Fibroblast of the aortic adventitia (primary cell): ENCODE data around the gene RPUSD1. TPM values are rescaled to one million over a fixed set of nuclear protein-coding genes. Genes with fewer than 3 reads are reported as not detected.
"Not testable (repeated sequence)": the region's sequence is repeated elsewhere in the genome, so short reads cannot be mapped to it uniquely, and the experiment has no call there.

Experiments used
- DNase-seq: peaks from one replicate; pipeline ENCODE4 v3.0.0-alpha.2; 2010; ENCODE audit warnings: low read depth
- H3K4me3 ChIP-seq: 2 replicates; pipeline ENCODE4 v1.5.1; 2011; ENCODE audit warnings: low read depth, mild to moderate bottlenecking, control low read depth, low read length, moderate library complexity
- total RNA-seq: library from RNA; depleted of rRNA; stranded (reverse); fragments of >200 nt; gene quantifications from 2 replicates; pipeline ENCODE4 v1.2.3, GENCODE V29; 2012; ENCODE audit warnings: low replicate concordance
- TF ChIP-seq, protein P1 (sequence below): IDR thresholded peaks from 2 replicates; pipeline ENCODE4 v1.5.1; 2011; ENCODE audit warnings: mild to moderate bottlenecking, low read length, control low read depth, inconsistent platforms; ENCODE audit not compliant: insufficient read depth

Gene RPUSD1
- total RNA-seq, 1 donor, result 20.3 TPM

DNA sequence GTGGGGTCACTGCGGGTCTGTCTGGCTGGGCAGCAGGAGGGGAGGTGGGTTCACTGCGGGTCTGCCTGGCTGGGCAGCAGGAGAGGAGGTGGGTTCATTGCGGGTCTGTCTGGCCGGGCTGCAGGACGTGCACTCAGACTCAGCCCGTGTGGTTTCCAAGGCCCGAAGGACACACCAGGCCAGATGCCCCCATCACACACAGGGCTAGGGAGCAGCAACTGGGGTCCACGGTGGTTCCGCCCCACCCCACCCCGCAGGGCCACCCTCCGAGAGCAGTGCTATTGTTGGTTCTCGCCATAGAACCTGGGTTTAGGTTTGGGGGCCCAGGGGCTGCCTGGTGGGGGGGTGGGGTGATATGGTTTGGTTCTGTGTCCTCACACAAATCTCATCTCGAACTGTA is 41.5 kb downstream of the RPUSD1 start:
- no peak overlapping the region for H3K4me3 ChIP-seq
- DNase-seq, result no peak
- TF ChIP-seq, protein P1, sequence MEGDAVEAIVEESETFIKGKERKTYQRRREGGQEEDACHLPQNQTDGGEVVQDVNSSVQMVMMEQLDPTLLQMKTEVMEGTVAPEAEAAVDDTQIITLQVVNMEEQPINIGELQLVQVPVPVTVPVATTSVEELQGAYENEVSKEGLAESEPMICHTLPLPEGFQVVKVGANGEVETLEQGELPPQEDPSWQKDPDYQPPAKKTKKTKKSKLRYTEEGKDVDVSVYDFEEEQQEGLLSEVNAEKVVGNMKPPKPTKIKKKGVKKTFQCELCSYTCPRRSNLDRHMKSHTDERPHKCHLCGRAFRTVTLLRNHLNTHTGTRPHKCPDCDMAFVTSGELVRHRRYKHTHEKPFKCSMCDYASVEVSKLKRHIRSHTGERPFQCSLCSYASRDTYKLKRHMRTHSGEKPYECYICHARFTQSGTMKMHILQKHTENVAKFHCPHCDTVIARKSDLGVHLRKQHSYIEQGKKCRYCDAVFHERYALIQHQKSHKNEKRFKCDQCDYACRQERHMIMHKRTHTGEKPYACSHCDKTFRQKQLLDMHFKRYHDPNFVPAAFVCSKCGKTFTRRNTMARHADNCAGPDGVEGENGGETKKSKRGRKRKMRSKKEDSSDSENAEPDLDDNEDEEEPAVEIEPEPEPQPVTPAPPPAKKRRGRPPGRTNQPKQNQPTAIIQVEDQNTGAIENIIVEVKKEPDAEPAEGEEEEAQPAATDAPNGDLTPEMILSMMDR, result no peak

GRCh38 chr16:745739-746138 is 42.4 kb downstream of the RPUSD1 start:
- TF ChIP-seq, protein P1, result peak; percentile 16

DNA sequence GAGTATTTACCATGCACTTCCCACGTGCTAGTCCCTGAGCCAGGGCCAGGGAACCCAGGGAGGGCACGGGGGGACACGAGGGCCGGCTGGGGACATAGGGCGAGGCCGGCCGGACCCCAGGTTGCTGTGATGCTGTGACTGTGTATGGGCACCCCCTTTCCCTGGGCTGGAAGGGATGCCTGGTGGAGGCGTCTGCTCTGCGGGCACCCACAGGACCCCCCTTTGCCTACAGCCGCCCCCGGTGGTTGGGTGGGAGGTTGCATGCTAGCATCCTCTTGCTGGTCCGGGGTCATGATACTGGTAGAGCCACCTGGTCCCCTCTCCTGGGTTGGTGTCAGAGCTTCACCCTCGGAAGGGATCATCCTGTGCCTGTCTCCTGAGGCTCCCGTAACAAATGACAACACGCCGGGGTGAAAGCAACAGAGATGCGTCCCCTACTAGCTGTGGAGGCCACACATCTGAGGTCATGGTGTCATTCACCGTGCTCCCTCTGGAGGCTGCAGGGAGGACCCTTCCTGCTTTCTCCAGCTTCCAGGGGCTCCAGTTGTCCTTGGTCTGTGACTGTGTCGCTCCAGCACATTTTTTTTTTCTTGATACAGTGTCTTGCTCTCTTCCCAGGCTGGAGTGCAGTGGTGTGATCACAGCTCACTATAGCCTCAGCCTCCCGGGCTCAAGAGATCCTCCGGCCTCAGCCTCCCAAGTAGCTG is 44.2 kb downstream of the RPUSD1 start:
- TF ChIP-seq, protein P1, result no peak
- no peak overlapping the region for H3K4me3 ChIP-seq
- DNase-seq, result no peak

More at GRCh38 chr16:745739-746138, 42.4 kb downstream of the RPUSD1 start:
- H3K4me3 ChIP-seq, result no peak overlapping the region
- no peak for DNase-seq

GRCh38 chr16:742894-743293 is 45.3 kb downstream of the RPUSD1 start:
- H3K4me3 ChIP-seq, DNase-seq: not testable (repeated sequence)

DNA sequence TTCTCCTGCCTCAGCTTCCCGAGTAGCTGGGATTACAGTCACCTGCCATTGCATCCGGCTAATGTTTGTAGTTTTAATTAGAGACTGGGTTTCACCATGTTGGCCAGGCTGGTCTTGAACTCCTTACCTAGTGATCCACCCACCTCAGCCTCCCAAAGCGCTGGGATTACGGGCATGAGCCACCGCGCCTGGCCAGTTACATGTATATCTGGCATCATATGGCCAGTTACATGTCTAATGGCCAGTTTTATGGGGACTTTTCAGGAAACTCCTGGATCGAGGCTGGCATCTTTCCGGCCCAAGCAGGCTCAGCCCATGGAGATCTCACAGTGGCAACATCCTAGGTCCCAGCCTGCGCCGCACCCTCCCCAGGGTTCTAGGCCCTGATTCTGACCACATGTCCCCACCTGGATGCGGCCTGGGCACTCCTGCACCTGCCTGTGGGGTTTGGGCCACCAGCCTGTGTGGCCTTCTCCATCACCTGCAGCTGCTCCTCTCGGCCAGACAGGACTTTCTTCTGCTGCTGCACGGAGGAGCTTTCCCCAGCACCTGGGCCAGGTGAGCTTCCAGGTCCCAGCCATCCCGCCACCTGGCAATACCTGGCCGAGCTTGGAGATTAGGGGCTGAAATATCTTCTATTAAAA is 46.1 kb downstream of the RPUSD1 start:
- no peak for DNase-seq
- TF ChIP-seq, protein P1, result no peak
- no peak overlapping the region for H3K4me3 ChIP-seq

DNA sequence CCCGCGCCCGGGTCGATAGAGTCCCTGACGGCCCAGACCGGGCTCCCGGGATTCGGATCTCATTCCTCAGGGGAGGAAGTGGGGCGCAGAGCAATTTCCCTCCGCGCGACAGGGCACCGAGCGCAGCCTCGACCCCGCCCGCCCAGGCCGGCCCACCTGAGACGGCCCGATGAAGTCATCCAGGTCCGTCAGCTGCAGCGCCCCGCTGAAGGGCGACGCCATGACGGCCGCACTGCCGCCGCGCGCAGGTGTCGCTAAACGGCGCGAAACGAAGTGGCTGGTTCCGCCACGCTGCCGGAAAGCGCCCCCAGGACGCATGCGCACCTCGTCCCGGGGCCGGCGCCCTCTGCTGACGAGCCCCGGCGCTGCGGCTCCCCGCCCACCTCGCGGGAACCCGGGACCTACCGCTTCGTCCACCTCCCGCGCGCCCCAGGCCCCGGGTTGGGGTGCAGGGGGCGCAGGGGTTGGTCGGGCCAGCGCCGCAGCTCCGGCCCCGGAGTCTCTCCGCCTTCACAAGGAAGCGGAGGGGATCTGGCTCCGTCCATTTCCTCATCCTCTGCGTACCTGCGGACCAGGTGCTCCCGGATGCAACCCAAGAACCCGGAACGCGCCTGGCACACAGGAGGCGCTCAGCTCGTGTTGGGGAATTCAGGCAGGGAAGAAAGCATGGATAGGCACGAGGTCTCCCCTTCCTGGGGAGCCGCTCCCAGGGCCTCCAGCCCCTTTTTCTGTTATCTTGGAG is 47.2 kb downstream of the RPUSD1 start, which contains the start of gene CIAO3:
Gene CIAO3 (minus strand): TSS at position 234 of the 742 bp plus-strand sequence. CDS start 12 bp downstream, at position 222.
- peak; percentile 87 for DNase-seq
- TF ChIP-seq, protein P1, result peak; percentile 70
- H3K4me3 ChIP-seq, result peak within 1 kb of the TSS; percentile 82

DNA sequence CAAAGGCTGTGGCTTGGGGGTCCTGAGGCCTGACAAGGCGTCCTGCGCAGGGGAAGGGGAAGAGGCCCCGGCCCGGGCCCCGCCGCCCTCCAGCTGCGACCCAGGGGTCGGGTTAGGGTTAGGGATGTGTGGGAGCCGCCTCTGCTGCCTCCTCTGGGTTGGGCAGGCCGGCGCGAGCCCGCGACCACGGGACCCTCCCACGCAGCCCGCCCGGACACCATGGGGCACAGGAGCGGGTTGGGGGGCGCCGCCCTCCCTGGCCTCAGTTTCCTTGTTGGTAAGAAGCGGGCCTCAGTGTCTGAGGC is 47.8 kb downstream of the RPUSD1 start:
- H3K4me3 ChIP-seq, result peak overlapping the region; percentile 82
- DNase-seq, result no peak
- TF ChIP-seq, protein P1, result no peak
